GM12873 (cell line): ENCODE data around the gene WDR64.

ENCODE experiments used
- CTCF ChIP-seq: IDR thresholded peaks from 2 replicates; pipeline ENCODE4 v1.5.1; 2012; ENCODE audit warnings: low read depth, mild to moderate bottlenecking, moderate library complexity, low read length, control low read depth; ENCODE audit not compliant: insufficient read depth; ENCODE audit errors: missing control alignments

Gene WDR64

DNA sequence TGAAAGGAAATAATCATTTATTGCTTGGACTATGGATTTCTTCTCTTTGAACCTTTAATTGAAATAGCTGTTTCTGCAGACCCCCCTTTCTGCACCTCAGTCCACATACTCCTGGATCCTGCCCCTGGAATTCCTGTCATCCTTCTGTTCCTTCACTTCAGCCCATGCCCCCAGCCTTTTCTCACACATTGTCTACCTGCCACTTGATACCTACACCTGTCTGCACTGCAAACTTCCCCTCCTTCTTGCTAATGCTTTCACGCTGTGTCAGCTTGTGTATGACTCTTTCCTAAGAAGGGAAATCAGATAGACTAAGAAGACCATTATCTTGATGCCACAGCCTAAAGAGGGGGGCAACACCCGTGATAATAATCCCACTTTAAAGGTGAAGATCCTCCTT lies 115.7 kb downstream of the WDR64 start:
- TF ChIP-seq CTCF = no peak

GRCh38 chr1:241770115-241770514 lies 118.0 kb downstream of the WDR64 start:
- TF ChIP-seq CTCF = no peak

DNA sequence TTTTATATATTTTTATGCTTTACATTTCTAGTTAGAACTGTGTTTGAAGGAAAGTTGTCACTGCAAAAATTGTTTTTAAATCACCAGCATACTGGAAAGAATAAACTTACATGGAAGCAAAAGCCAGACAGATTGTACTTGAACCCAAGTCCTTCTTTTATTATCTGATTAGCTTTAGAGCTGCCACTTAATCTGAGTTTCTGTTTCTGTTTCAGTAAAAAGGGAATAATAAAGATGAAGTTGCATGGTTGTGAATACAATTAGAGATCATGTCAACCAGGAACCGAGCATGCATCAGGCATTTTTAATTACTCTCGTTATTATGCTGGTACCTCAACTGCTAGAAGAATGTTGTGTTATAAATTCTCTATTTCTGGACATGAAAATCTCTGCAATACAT lies 119.0 kb downstream of the WDR64 start:
- no peak for TF ChIP-seq CTCF

DNA sequence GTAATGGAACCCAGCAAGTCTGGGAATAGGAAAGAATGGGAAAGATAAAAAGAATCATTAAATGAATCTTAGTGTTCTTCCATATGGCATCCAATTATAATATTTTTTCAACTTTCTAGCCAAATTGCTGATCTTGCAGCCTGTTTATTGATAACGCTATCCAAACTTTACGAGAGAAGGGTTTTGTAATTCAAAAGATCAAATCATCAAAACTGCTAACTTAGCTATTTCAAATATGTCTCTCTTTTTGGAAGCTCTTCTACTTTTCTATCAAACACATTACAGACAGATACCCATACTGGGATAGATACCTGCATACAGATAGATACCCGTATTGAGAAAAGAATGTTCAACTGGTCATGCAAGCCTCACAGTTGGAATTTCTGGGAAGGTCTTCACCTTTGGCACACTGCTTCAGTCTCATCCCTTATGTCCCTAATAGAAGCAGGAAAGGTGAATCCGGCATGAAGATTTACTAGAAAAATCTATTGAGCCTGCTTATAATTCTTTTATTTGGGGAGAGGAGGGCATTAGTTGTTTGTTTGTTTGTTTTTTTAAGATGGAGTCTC lies 120.9 kb downstream of the WDR64 start:
- no peak for TF ChIP-seq CTCF

DNA sequence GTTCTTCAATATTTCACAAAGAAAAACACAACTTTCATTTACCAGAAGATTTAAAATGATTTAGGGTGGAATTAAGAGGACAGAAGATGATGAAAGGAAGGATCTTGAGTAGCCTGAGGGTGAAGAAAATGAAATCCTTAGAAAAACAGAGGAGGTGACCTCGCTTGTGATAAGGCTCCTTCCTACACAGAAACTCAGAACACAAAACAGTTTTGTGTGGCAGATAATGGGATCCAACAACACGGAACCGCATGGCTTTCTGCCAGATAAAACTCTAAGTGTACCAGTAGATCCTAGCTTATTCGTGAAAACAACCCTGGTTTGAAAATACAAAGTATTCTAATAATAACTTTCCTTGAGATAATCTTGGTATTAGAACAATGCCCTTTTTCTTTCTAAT lies 121.9 kb downstream of the WDR64 start:
- no peak for TF ChIP-seq CTCF

DNA sequence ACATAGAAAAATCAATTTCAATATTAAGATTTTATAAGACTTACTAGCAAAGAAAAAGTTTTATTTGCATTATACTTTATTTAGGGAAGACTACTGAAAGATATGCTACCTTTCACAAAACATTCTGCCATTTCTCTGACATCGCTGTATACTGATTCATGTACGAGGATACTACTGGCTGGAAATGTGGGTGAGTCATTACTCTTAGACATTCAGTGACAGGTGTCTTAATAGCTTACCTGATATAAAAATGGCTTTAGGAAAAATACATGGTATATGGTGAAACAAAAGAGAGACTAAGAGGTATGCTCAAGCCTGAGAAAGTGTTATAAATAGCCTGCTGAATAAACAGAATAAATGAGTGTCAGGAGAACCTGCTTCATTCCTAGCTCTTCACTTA lies 122.9 kb downstream of the WDR64 start:
- TF ChIP-seq CTCF = no peak

DNA sequence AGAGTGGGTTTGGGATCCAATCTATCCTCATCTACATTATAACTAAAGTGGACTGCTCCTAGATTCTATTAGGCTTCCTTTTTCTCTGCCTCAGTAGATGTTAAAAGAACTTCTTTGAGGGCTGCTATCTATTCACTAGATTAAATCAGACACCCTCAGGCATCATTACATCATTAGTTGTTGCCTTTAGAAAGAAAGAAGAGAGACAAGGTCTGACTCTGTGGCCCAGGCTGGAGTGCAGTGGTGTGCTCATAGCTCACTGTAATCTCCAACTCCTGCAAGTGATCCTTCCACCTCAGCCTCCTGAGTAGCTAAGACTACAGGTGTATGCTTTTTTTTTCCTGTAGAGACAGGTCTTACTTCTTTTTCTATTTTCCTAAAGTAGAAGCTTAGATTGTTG lies 124.8 kb downstream of the WDR64 start:
- TF ChIP-seq CTCF = no peak
